Lower leg skin (tissue), 4 donors: ENCODE data around the gene CC2D1A. TPM values are rescaled to one million over a fixed set of nuclear protein-coding genes. Genes with fewer than 3 reads are reported as not detected.

ENCODE experiments used
- DNase-seq, 2 donors: peaks; one replicate each; pipeline ENCODE4 v3.0.0-alpha.2; 2019; ENCODE audit warnings: low spot score in 2 of 2
- H3K4me3 ChIP-seq: fragments of 200-600 bp; sonication (generic); 2 replicates; pipeline ENCODE4 v1.5.1; 2017; ENCODE audit warnings: mild to moderate bottlenecking, low read depth; ENCODE audit not compliant: poor library complexity, severe bottlenecking
- CTCF ChIP-seq, 3 donors: fragments of 450-650 bp; IDR thresholded peaks; one replicate each; pipeline ENCODE4 v1.5.1; 2016; ENCODE audit warnings: antibody characterized with exemption in 3 of 3, mild to moderate bottlenecking in 3 of 3, moderate library complexity in 2 of 3
- POLR2A ChIP-seq, 2 donors: fragments of 450-650 bp; IDR thresholded peaks; one replicate each; pipeline ENCODE4 v1.6.1; 2016 to 2017; ENCODE audit warnings: antibody characterized with exemption in 2 of 2, mild to moderate bottlenecking in 1 of 2, moderate library complexity in 1 of 2
- WGBS, 2 donors: methylation state at CpG; one replicate each; pipeline ENCODE4 v1.1.5; 2018; 5-methylcytosine and 5-hydroxymethylcytosine counted together
- intact Hi-C: fragments of 100-400 bp; cut with DNase I; formaldehyde crosslinking; loops from one replicate; pipeline ENCODE4 v1.15.0; 2023; ENCODE audit warnings: low total_unique reads
- microRNA counts, 2 donors: library from miRNA; unstranded; fragments of <30 nt; microRNA quantifications; one replicate each; lab custom pipeline; 2016
- microRNA-seq, 2 donors: library from miRNA; unstranded; fragments of <30 nt; microRNA quantifications; one replicate each; pipeline ENCODE4, GENCODE V29; 2016; ENCODE audit warnings: borderline replicate concordance in 2 of 2, borderline number of aligned reads in 1 of 2
- total RNA-seq, 4 donors: library from RNA; depleted of rRNA; stranded (reverse); fragments of >200 nt; gene quantifications; one replicate each; pipeline ENCODE4 v1.1.0, GENCODE V29; 2016

Gene CC2D1A
- total RNA-seq, 4 donors from 2014 or later: 48.9 to 104 (median 54.8) TPM

- TF ChIP-seq CTCF (IDR thresholded peaks at IDR 0.05): no peak
- TF ChIP-seq POLR2A (IDR thresholded peaks at IDR 0.05): no peak
- intact Hi-C loops: no loop called here
- no peak overlapping the region for H3K4me3 ChIP-seq
- no peak for DNase-seq
- WGBS, 2 donors: 20 to 26% methylated on average over 5 to 12 of the region's 12 CpGs
These were observed 73.2 kb downstream of the CC2D1A start for GRCh38 chr19:13979244-13979615.

- no peak for TF ChIP-seq POLR2A (IDR thresholded peaks at IDR 0.05)
- TF ChIP-seq CTCF (IDR thresholded peaks at IDR 0.05): no peak
- no peak for DNase-seq
- H3K4me3 ChIP-seq: no peak overlapping the region
- intact Hi-C loops: no loop called here
- 75 to 79% methylated on average over 12 of the region's 12 CpGs for WGBS, 2 donors
These were observed 73.7 kb downstream of the CC2D1A start for GRCh38 chr19:13979686-13980085.

- H3K4me3 ChIP-seq: no peak overlapping the region
- 92 to 96% methylated on average over 4 to 11 of the region's 15 CpGs for whole genome bisulfite sequencing, 2 donors
- intact Hi-C loops: no loop called here
- TF ChIP-seq CTCF (IDR thresholded peaks at IDR 0.05) (no peak), POLR2A (IDR thresholded peaks at IDR 0.05) (no peak)
- no peak for DNase-seq
These were observed 74.3 kb downstream of the CC2D1A start for GRCh38 chr19:13980340-13980739.

MicroRNA genes within 50 kb of the gene (microRNA counts, 767-probe panel; counts per million panel counts)
- 0 to 358 counts per million in 2 donors for microRNA hsa-miR-181c-5p (lab: Ali Mortazavi, UCI)

Small RNAs within 50 kb of the gene (microRNA-seq; reads per million reads assigned to microRNA genes)
- gene MIR181C (121 to 126 reads per million in 2 donors), gene MIR181D (83.2 to 109 reads per million in 2 donors)

Other genes with a start within 250 kb of the CC2D1A start
- gene MRI1, start 141.7 kb upstream of the CC2D1A start, total RNA-seq: 100 to 1,000 TPM in 2 of 4 donors, 10 to 100 TPM in 2; 72.8 to 133 (median 92.1) TPM
- gene C19orf53, start 131.7 kb upstream of the CC2D1A start, total RNA-seq: 100 to 1,000 TPM; 113 to 200 (median 145) TPM
- gene ZSWIM4, start 110.8 kb upstream of the CC2D1A start, total RNA-seq: 10 to 100 TPM; 22.3 to 29.9 (median 23.3) TPM
- not detected for gene NANOS3, start 29.1 kb upstream of the CC2D1A start, total RNA-seq
- 10 to 100 TPM in 1 of 4 donors, 1 to 10 TPM in 3; 2.3 to 11.8 (median 5.7) TPM for gene BRME1, start 84 bp upstream of the CC2D1A start, total RNA-seq
- gene PODNL1, start 32.2 kb downstream of the CC2D1A start, total RNA-seq: 1 to 10 TPM; 5.2 to 8.2 (median 6.4) TPM
- 10 to 100 TPM; 31.8 to 51.7 (median 43.0) TPM for gene DCAF15, start 46.3 kb downstream of the CC2D1A start, total RNA-seq
- gene RFX1, start 100.1 kb downstream of the CC2D1A start, total RNA-seq: 1 to 10 TPM; 4.5 to 9.2 (median 6.1) TPM
- gene RLN3, start 121.9 kb downstream of the CC2D1A start, total RNA-seq: not detected
- gene IL27RA, start 125.6 kb downstream of the CC2D1A start, total RNA-seq: 1 to 10 TPM in 3 of 4 donors, under 1 TPM in 1; 0.27 to 2.7 (median 2.0) TPM
- gene PALM3, start 155.9 kb downstream of the CC2D1A start, total RNA-seq: under 1 TPM in 1 of 4 donors, not detected in 3; 0.10 TPM
- 10 to 100 TPM in 3 of 4 donors, 1 to 10 TPM in 1; 9.1 to 26.2 (median 17.2) TPM for gene MISP3, start 166.6 kb downstream of the CC2D1A start, total RNA-seq
- gene C19orf67, start 179.6 kb downstream of the CC2D1A start, total RNA-seq: not detected
- 10 to 100 TPM; 23.2 to 61.1 (median 33.2) TPM for gene SAMD1, start 184.6 kb downstream of the CC2D1A start, total RNA-seq
- gene PRKACA, start 211.6 kb downstream of the CC2D1A start, total RNA-seq: 10 to 100 TPM; 45.9 to 53.7 (median 49.2) TPM
- 1 to 10 TPM in 3 of 4 donors, not detected in 1; 1.6 to 3.2 (median 2.3) TPM for gene ASF1B, start 230.4 kb downstream of the CC2D1A start, total RNA-seq